GM10847 (cell line): ENCODE data around the gene SAP30.

Source experiments
- POLR2A ChIP-seq: IDR thresholded peaks from 2 replicates; pipeline ENCODE4 v1.6.1; 2011; ENCODE audit not compliant: insufficient read length; ENCODE audit errors: extremely low read depth

Gene SAP30

DNA sequence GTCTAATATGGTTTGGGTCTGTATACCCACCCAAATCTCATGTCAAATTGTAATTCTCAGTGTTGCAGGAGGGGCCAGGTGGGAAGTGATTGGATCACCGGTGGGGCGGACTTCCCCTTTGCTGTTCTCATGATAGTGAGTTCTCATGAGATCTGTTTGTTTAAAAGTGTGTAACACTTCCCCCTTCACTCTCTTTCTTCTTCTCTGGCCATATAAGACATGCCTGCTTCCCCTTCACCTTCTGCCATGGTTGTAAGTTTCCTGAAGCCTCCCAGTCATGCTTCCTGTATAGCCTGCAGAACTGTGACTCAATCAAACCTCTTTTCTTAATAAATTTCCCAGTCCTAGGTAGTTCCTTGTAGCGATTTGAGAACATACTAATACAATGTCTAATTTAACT, 47.9 kb downstream of the SAP30 start:
- no peak for TF ChIP-seq POLR2A

DNA sequence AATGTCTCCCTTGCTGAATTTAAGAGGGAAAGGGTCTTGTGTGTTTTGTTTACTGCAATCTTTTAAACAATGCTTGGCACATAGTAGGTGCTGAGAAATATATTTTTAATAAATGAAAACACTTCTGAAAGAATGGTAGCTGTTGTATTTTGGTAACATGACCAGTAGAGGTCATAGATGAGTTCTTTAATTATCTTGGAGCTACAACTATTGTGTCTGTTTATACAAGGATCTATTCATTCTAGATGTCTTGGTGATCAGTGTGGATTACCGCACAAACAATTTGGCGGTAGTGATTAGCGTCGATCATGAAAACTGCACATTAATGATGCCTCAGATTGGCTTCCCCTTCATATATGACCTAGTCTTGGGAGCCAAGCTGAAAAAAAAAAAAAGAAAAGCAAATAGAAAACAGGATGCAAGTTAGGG, 49.6 kb downstream of the SAP30 start:
- no peak for TF ChIP-seq POLR2A

DNA sequence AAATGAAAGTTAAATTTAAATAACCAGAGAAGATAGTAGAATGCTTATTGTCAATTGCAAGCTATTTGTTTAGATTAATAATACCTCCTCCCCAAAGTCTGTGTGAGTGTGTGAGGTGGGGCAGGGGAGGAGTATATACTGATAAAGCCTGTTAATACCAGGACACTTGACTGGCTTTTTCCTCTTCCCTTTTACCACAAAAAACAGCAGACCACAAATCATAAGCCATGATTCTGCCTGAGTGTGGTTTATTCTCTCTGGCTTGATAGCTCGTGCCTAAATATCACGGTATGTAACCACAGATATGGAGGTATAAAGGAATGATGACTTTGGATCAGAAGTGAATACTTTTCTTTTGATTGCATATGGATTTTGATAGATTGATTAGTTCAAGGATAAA, 50.0 kb downstream of the SAP30 start:
- TF ChIP-seq POLR2A: no peak

DNA sequence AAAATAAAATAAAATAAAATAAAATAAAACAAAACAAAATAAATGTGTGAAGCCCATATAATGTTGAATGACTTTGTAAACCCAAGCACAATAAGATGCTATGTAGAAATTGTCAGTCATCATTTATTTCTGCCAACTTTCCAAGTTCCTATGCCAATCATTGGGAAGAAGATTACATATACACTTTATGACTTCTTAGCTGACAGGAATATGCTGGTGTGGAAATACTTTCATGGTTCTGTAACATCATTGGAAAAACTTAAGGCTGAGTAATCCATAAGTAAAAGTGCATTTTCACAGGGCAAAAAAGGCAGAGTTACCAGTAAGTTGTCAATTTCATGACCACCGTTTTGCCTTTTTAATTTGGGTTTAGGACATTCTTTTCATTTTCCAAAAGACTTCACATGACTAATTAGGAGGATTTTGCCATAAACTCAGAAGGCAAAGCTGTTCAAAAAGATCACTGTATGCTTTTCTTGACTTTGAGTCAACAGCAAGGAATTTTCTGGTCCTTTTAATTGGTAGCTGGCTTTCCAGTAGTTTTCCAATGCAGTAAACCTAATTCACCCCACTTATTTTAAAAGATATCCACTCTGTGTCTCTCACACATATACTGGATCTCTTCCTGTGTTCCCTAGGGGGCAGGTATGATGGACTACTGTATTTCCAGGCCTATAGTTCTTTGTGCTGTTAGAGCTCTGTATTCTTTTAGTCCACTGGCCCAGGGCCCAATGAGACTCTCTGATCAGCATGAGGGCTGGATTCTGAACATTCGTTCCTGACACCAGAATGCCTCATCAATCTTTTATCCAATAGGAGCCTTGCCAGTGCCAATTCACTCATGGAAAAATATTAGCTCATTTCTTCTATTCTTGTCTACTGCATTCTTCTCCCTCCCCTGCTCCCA, 54.4 kb downstream of the SAP30 start:
- no peak for TF ChIP-seq POLR2A

DNA sequence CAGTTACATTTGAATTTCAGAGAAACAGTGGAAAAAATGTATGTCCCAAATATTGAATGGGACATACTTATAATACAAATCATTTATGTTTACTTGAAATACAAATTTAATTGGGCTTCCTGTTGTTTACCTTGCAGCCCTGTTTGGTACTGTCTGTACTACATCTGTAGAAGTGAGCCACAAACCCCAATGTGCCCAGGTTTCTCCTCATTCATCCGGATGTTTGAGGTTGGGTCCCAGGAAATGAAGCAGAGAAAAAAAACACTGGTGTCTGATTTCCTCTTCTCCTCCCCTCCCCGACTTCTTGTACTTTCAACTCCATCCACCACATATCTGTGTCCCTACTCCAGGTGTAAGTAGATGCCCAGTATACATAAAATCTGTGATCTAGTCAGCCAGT, 55.3 kb downstream of the SAP30 start:
- no peak for TF ChIP-seq POLR2A
